A673 (cell line): ENCODE measurements around the gene PARD6B. TPM values are rescaled to one million over a fixed set of nuclear protein-coding genes. Genes with fewer than 3 reads are reported as not detected.
A peak's percentile ranks its signal among the peaks of the same experiment; 100 is the strongest.

ENCODE experiments used
- BruUV-seq: library from RNA; stranded (reverse); fragments of 400-500 nt; replicated peaks from 2 replicates; lab custom pipeline; 2021; lab: Mats Ljungman, UMichigan
- CTCF ChIA-PET: fragments of 300-600 bp; sonication (Branson Sonifier 250); formaldehyde crosslinking; loops from one replicate; lab custom pipeline; 2022; ENCODE audit warnings: antibody characterized with exemption; lab: Charles Lee
- POLR2A ChIA-PET: fragments of 300-600 bp; sonication (Branson Sonifier 250); formaldehyde crosslinking; loops from one replicate; lab custom pipeline; 2022; ENCODE audit warnings: antibody characterized with exemption; ENCODE audit not compliant: low non-redundant PET; lab: Charles Lee
- DNase-seq: peaks from one replicate; pipeline ENCODE4 v3.0.0-alpha.2; 2015; ENCODE audit warnings: low spot score
- H3K27ac ChIP-seq: fragments of 200-600 bp; sonication (generic); 2 replicates; pipeline ENCODE4 v1.5.1; 2016; ENCODE audit warnings: mixed run types, low read depth, mild to moderate bottlenecking, mixed read lengths, antibody characterized with exemption, low read length; ENCODE audit not compliant: poor library complexity, severe bottlenecking
- H3K27me3 ChIP-seq: fragments of 200-600 bp; sonication (generic); replicated peaks from 2 replicates; pipeline ENCODE4 v1.6.1; 2017; ENCODE audit warnings: mixed run types, low read depth, mild to moderate bottlenecking, mixed read lengths, antibody characterized with exemption, low read length; ENCODE audit not compliant: insufficient read depth, poor library complexity
- H3K36me3 ChIP-seq: fragments of 200-600 bp; sonication (generic); 2 replicates; pipeline ENCODE4 v1.6.1; 2016; ENCODE audit warnings: mixed run types, mild to moderate bottlenecking, mixed read lengths, antibody characterized with exemption, low read length; ENCODE audit not compliant: insufficient read depth, poor library complexity, severe bottlenecking
- H3K4me1 ChIP-seq: fragments of 200-600 bp; sonication (generic); 2 replicates; pipeline ENCODE4 v1.6.1; 2017; ENCODE audit warnings: mixed run types, mild to moderate bottlenecking, mixed read lengths, antibody characterized with exemption, low read length; ENCODE audit not compliant: insufficient read depth, poor library complexity, severe bottlenecking
- H3K4me3 ChIP-seq: fragments of 200-600 bp; sonication (generic); 2 replicates; pipeline ENCODE4 v1.5.1; 2016; ENCODE audit warnings: low read depth, mixed run types, mild to moderate bottlenecking, mixed read lengths, low read length; ENCODE audit not compliant: poor library complexity, severe bottlenecking
- H3K9me3 ChIP-seq: fragments of 200-600 bp; sonication (generic); 2 replicates; pipeline ENCODE4 v1.6.1; 2016; ENCODE audit warnings: mixed run types, low read depth, mild to moderate bottlenecking, mixed read lengths, antibody characterized with exemption, low read length; ENCODE audit not compliant: poor library complexity, severe bottlenecking
- EZH2 ChIP-seq: fragments of 200-600 bp; sonication (generic); IDR thresholded peaks from 2 replicates; pipeline ENCODE4 v1.6.1; 2017; ENCODE audit warnings: borderline replicate concordance, low read depth, mild to moderate bottlenecking, mixed read lengths, antibody characterized with exemption, low read length; ENCODE audit not compliant: poor library complexity, severe bottlenecking
- intact Hi-C: fragments of 100-400 bp; cut with micrococcal nuclease; formaldehyde crosslinking; loops from one replicate; pipeline ENCODE4 v1.10.0; 2022; ENCODE audit not compliant: unreplicated experiment
- total RNA-seq: library from RNA; stranded (reverse); gene quantifications from 2 replicates; pipeline ENCODE4 v1.2.3, GENCODE V29; 2021
- TF ChIP-seq, protein P1 (sequence below): fragments of 300-800, 200-600 bp; sonication (generic); conservative IDR thresholded peaks from 2 replicates; pipeline ENCODE4 v1.5.1; 2017; ENCODE audit warnings: low read depth, mild to moderate bottlenecking, antibody characterized with exemption, low read length, moderate library complexity, mixed read lengths

Gene PARD6B
- total RNA-seq, 1 experiment from 2014 or later, result 28.1 TPM

DNA sequence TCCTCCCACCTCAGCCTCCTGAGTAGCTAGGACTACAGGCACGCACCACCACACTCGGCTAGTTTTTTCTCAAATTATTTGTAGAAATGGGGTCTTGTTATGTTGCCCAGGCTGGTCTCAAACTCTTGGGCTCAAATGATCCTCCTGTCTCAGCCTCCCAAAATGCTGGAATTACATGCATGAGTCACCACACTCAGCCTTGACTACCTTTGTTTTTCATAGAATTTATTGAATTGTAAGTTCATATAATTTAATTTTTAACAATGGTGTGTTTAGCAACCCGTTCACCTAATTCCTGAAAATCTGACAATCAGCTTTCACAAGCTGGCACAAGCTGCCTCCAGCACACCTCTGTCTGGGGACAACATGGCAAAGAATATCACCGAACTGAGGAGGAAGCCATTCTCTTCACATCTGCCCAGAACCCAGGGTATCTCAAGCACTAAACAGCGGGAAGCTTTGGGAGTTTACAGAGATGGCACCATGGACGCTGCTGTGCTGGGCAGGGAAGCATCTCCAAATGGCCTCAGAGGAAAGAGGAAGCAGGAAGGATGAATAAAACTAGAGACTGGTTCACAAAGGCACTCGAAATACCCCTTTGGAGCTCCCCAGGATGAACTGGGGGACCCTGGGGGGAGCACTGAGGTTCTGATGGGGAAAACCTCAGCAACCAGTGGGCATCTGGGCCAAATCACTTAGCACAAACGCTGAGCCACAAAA, 43.0 kb upstream of the PARD6B start:
- peaks cover 40% of the 10 kb centered on the region for H3K4me1 ChIP-seq
- no peaks in the 10 kb centered on the region for H3K27me3 ChIP-seq
- H3K36me3 ChIP-seq, result no peaks in the 10 kb centered on the region
- intact Hi-C loops, result no loop called here
- no peak for DNase-seq
- TF ChIP-seq EZH2, result no peak
- TF ChIP-seq, protein P1, sequence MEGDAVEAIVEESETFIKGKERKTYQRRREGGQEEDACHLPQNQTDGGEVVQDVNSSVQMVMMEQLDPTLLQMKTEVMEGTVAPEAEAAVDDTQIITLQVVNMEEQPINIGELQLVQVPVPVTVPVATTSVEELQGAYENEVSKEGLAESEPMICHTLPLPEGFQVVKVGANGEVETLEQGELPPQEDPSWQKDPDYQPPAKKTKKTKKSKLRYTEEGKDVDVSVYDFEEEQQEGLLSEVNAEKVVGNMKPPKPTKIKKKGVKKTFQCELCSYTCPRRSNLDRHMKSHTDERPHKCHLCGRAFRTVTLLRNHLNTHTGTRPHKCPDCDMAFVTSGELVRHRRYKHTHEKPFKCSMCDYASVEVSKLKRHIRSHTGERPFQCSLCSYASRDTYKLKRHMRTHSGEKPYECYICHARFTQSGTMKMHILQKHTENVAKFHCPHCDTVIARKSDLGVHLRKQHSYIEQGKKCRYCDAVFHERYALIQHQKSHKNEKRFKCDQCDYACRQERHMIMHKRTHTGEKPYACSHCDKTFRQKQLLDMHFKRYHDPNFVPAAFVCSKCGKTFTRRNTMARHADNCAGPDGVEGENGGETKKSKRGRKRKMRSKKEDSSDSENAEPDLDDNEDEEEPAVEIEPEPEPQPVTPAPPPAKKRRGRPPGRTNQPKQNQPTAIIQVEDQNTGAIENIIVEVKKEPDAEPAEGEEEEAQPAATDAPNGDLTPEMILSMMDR, result no peak
- H3K9me3 ChIP-seq, result no peaks in the 10 kb centered on the region
- peak overlapping the region; percentile 82 for H3K27ac ChIP-seq
- ChIA-PET CTCF (interaction anchor here (0.5 to 0.6 kb wide), 2 partner anchors 50 to 61 kb away, joined by 3 to 4 read pairs; no protein-coding TSS in a partner anchor), POLR2A (no interaction called here)
- H3K4me3 ChIP-seq, result no peak overlapping the region
- no TSS peak for BruUV-seq

DNA sequence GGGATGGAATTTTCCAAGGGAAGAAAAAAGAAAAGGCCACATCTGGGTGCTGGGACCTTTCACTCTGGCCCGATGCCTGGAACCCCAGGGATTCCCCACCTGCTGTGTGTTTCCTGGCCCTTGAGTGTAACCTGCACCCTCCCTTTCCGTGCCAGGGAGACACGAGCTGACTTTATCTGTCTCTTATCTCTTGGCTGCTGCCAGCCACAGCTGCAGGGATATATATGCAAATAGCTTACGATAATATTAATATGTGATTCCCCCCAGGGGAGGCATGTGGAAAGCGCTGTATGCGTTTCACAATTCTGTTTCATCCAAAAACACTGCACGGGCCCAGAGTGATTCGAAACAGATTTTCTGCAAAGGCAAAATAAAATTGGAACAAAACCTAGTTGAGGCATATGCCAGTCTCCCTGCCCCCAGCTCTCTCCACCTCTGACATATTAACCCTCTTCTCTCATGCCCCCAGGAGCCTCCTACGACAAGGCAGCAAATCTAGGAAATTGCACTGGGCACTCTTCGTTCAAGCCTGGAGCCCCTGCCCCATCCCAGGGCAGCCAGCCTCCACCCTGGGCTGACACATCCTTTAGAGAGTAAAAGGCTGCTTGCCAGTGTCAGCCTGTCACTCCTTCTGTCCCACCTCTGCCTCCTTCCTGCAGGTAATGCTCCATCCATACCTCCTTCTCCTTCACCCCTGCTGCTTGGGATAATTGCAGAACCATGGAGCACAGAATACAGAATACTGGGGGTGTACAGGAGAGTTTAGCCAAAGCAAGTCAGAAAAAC, 41.3 kb upstream of the PARD6B start:
- Histone ChIP-seq H3K27me3 (no peaks in the 10 kb centered on the region), H3K4me1 (peaks cover 40% of the 10 kb centered on the region), H3K36me3 (no peaks in the 10 kb centered on the region), H3K9me3 (no peaks in the 10 kb centered on the region), H3K27ac (peak overlapping the region; percentile 82), H3K4me3 (peak overlapping the region; percentile 51)
- TF ChIP-seq EZH2, result no peak
- TF ChIP-seq, protein P1, result no peak
- intact Hi-C loops, result loop anchor here (2.0 kb wide), 1 partner anchor 41 kb away; the partner anchor contains the start of gene PARD6B
- DNase-seq, result peak; percentile 82
- CTCF ChIA-PET, result interaction anchor here (0.8 to 1.4 kb wide), 2 partner anchors 59 to 101 kb away, joined by 9 to 25 read pairs; no protein-coding TSS in a partner anchor
- no TSS peak for BruUV-seq
- POLR2A ChIA-PET, result no interaction called here

DNA sequence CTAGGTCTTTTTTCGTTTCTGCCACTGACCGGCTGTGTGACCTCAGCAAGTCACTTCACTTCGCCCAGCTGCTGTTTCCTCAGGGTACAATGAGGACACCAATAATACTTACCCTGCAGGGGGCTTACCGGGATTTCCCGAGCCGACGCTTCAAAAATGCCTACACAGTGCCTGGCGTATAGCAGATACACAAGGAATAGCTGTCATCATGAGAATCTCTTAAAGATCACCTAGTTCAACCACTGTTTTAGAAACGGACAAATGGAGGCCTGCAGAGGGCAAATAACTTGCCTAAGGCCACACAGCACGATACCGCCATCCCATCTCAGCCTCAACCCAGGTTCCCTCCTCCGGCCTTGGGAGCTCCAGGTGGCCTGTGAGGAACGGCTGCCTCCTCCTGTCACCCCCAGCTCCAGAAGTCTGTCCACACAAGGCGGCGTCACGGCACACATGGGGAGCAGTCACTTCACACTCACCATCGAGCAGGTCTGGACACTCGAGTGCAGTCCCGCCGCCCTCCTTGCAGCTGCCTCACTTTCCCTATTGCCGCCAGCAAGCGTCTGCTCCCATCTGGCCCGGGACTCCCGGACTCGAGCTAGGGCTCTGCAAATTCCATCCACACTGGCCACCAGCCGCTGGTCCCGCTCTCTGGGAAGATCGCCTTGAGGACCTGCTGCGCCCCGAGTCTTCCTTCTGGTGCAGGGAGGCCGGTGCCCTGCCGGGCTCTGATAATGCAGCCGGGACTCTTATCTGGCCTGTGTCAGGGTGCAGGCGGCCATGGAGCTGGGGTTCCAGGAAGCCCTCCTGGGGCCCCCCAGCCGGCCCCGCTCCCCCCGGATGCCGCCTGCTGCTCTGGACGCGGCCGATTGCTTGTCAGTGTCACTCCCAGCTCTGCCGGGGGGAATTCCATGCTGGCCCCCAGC, 40.5 kb upstream of the PARD6B start, which contains the start of gene RIPOR3:
Gene RIPOR3, minus strand, starts transcription at position 893 of the 923 bp plus-strand sequence. Its CDS starts 414 bp downstream, at position 479.
- CTCF ChIA-PET, result interaction anchor here (0.6 to 0.8 kb wide), 2 partner anchors 23 to 102 kb away, joined by 5 to 9 read pairs; no protein-coding TSS in a partner anchor
- Histone ChIP-seq H3K4me3 (peak within 1 kb of the TSS; percentile 51), H3K27me3 (no peaks in the 10 kb centered on the region), H3K27ac (peak within 1 kb of the TSS; percentile 82), H3K36me3 (no peaks in the 10 kb centered on the region), H3K9me3 (no peaks in the 10 kb centered on the region), H3K4me1 (peaks cover 40% of the 10 kb centered on the region)
- no peak for TF ChIP-seq EZH2
- TF ChIP-seq, protein P1, result no peak
- peak; percentile 65 for DNase-seq
- POLR2A ChIA-PET, result no interaction called here
- TSS peak; percentile 44 for BruUV-seq
- intact Hi-C loops, result loop anchor here (2.0 kb wide), 1 partner anchor 40 kb away; the partner anchor contains the start of gene PARD6B
